GM19025 (cell line): ENCODE measurements around the gene USP12.
"Not testable (repeated sequence)": the region's sequence is repeated elsewhere in the genome, so short reads cannot be mapped to it uniquely, and the experiment has no call there.

Experiments
- ATAC-seq: cut with Tn5 transposase; IDR thresholded peaks from one replicate; pipeline ENCODE4 v1.9.1; 2021; ENCODE audit warnings: mild to moderate bottlenecking, low read depth, moderate library complexity; ENCODE audit not compliant: unreplicated experiment

The USP12 gene

GRCh38 chr13:27171244-27171826 is at the start of gene USP12:
Gene USP12 (minus strand): TSS chr13:27171811. CDS start chr13:27171639, 172 bp downstream.
- peak; percentile 14 for ATAC-seq

GRCh38 chr13:27219611-27220010 is 48.0 kb upstream of the USP12 start:
- no peak for ATAC-seq

GRCh38 chr13:27218861-27219260 is 47.2 kb upstream of the USP12 start:
- not testable (repeated sequence) for ATAC-seq

- ATAC-seq = not testable (repeated sequence)
Observed at GRCh38 chr13:27217791-27218190, 46.2 kb upstream of the USP12 start.

GRCh38 chr13:27213386-27213785 is 41.8 kb upstream of the USP12 start:
- ATAC-seq = not testable (repeated sequence)

- ATAC-seq = no peak
Observed at GRCh38 chr13:27211771-27212364, 40.3 kb upstream of the USP12 start.

- ATAC-seq = no peak
Observed at GRCh38 chr13:27211271-27211670, 39.7 kb upstream of the USP12 start.

GRCh38 chr13:27208514-27208913 is 36.9 kb upstream of the USP12 start:
- no peak for ATAC-seq

GRCh38 chr13:27203854-27204253 is 32.2 kb upstream of the USP12 start:
- no peak for ATAC-seq

GRCh38 chr13:27203186-27203585 is 31.6 kb upstream of the USP12 start:
- ATAC-seq = no peak

GRCh38 chr13:27201661-27202060 is 30.1 kb upstream of the USP12 start:
- ATAC-seq = no peak

- ATAC-seq = no peak
Observed at GRCh38 chr13:27200413-27201070, 28.9 kb upstream of the USP12 start.

GRCh38 chr13:27199696-27200095 is 28.1 kb upstream of the USP12 start:
- ATAC-seq = no peak

- no peak for ATAC-seq
Observed at GRCh38 chr13:27199211-27199610, 27.6 kb upstream of the USP12 start.

GRCh38 chr13:27194895-27195764 is 23.5 kb upstream of the USP12 start:
- ATAC-seq = no peak

GRCh38 chr13:27194209-27194608 is 22.6 kb upstream of the USP12 start:
- ATAC-seq = no peak

- no peak for ATAC-seq
Observed at GRCh38 chr13:27193496-27193895, 21.9 kb upstream of the USP12 start.

GRCh38 chr13:27192973-27193372 is 21.4 kb upstream of the USP12 start:
- no peak for ATAC-seq

GRCh38 chr13:27192367-27192766 is 20.8 kb upstream of the USP12 start:
- ATAC-seq = not testable (repeated sequence)

GRCh38 chr13:27189192-27189591 is 17.6 kb upstream of the USP12 start:
- ATAC-seq = no peak

- ATAC-seq = no peak
Observed at GRCh38 chr13:27188239-27188638, 16.6 kb upstream of the USP12 start.
